Measurements from ENCODE around the gene ACKR4.

DNA sequence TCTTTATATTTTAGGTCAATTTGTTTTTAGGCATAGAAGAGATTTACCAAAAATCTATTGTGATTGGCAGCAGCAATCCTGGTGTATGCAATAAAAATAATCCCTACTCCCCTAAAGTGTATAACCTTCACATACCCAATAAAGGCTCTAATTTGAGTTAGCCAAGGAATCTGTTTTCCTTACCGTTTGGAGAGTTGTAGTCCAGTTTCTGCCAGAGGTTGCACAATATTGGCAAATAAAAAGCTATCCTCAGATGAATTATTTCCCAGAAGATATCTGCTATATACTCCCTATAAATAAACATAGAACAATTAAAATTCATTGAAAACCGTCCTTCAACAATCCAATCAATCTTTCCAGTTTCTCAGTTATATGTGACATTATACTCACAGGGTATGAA lies 31.1 kb downstream of the ACKR4 start:
- TF ChIP-seq, protein P1, sequence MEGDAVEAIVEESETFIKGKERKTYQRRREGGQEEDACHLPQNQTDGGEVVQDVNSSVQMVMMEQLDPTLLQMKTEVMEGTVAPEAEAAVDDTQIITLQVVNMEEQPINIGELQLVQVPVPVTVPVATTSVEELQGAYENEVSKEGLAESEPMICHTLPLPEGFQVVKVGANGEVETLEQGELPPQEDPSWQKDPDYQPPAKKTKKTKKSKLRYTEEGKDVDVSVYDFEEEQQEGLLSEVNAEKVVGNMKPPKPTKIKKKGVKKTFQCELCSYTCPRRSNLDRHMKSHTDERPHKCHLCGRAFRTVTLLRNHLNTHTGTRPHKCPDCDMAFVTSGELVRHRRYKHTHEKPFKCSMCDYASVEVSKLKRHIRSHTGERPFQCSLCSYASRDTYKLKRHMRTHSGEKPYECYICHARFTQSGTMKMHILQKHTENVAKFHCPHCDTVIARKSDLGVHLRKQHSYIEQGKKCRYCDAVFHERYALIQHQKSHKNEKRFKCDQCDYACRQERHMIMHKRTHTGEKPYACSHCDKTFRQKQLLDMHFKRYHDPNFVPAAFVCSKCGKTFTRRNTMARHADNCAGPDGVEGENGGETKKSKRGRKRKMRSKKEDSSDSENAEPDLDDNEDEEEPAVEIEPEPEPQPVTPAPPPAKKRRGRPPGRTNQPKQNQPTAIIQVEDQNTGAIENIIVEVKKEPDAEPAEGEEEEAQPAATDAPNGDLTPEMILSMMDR (conservative IDR thresholded peaks at IDR 0.05; ENCODE audit: low read depth in 2 of 2): no peak
- TF ChIP-seq EZH2 (IDR thresholded peaks at IDR 0.05; ENCODE audit: low read depth, unreplicated experiment) (no peak), EZH2phosphoT487 (IDR thresholded peaks at IDR 0.05; ENCODE audit: unreplicated experiment) (no peak), POLR2AphosphoS5 (IDR thresholded peaks at IDR 0.05; ENCODE audit: low read depth) (no peak), ZNF331 (CRISPR knock-in tag; IDR thresholded peaks at IDR 0.05; ENCODE audit: low read depth) (no peak), STAT1 (IDR thresholded peaks at IDR 0.05; ENCODE audit: unreplicated experiment) (no peak), CREB1 (CRISPR knock-in tag; IDR thresholded peaks at IDR 0.05; ENCODE audit: low read depth) (no peak), JUNB (IDR thresholded peaks at IDR 0.05; ENCODE audit: unreplicated experiment) (no peak), ZNF114 (CRISPR knock-in tag; IDR thresholded peaks at IDR 0.05) (no peak)
- TF ChIP-seq, protein P2, sequence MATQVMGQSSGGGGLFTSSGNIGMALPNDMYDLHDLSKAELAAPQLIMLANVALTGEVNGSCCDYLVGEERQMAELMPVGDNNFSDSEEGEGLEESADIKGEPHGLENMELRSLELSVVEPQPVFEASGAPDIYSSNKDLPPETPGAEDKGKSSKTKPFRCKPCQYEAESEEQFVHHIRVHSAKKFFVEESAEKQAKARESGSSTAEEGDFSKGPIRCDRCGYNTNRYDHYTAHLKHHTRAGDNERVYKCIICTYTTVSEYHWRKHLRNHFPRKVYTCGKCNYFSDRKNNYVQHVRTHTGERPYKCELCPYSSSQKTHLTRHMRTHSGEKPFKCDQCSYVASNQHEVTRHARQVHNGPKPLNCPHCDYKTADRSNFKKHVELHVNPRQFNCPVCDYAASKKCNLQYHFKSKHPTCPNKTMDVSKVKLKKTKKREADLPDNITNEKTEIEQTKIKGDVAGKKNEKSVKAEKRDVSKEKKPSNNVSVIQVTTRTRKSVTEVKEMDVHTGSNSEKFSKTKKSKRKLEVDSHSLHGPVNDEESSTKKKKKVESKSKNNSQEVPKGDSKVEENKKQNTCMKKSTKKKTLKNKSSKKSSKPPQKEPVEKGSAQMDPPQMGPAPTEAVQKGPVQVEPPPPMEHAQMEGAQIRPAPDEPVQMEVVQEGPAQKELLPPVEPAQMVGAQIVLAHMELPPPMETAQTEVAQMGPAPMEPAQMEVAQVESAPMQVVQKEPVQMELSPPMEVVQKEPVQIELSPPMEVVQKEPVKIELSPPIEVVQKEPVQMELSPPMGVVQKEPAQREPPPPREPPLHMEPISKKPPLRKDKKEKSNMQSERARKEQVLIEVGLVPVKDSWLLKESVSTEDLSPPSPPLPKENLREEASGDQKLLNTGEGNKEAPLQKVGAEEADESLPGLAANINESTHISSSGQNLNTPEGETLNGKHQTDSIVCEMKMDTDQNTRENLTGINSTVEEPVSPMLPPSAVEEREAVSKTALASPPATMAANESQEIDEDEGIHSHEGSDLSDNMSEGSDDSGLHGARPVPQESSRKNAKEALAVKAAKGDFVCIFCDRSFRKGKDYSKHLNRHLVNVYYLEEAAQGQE (IDR thresholded peaks at IDR 0.05; ENCODE audit: unreplicated experiment): no peak
- TF ChIP-seq, protein P3, sequence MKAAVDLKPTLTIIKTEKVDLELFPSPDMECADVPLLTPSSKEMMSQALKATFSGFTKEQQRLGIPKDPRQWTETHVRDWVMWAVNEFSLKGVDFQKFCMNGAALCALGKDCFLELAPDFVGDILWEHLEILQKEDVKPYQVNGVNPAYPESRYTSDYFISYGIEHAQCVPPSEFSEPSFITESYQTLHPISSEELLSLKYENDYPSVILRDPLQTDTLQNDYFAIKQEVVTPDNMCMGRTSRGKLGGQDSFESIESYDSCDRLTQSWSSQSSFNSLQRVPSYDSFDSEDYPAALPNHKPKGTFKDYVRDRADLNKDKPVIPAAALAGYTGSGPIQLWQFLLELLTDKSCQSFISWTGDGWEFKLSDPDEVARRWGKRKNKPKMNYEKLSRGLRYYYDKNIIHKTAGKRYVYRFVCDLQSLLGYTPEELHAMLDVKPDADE (IDR thresholded peaks at IDR 0.05): no peak
